8988T (cell line): Measurements from ENCODE around the gene MYO9A.
"Not testable (repeated sequence)": the region's sequence is repeated elsewhere in the genome, so short reads cannot be mapped to it uniquely, and the experiment has no call there.

Experiments used
- DNase-seq: peaks from one replicate; pipeline ENCODE4 v3.0.0; 2011

MYO9A gene

GRCh38 chr15:72086920-72087648 lies 30.9 kb downstream of the MYO9A start:
- DNase-seq, result no peak

- DNase-seq, result no peak
Measured at GRCh38 chr15:72086010-72086697, 31.8 kb downstream of the MYO9A start.

DNA sequence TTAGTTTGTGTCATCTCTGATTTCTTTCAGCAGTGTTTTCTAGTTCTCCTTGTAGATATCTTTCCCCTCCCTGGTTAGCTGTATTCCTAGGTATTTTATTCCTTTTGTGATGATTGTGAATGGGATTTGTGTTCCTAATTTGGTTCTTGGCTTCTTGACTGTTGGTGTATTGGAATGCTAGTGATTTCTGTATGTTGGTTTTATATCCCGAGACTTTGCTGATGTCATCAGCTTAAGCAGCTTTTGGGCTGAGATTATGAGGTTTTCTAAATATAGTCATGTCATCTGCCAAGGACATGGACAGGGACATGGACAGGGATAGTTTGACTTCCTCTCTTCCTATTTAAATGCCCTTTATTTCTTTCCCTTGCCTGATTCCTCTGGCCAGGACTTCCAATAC lies 35.8 kb downstream of the MYO9A start:
- no peak for DNase-seq

GRCh38 chr15:72078887-72079286 lies 39.1 kb downstream of the MYO9A start:
- no peak for DNase-seq

GRCh38 chr15:72077950-72078349 lies 40.0 kb downstream of the MYO9A start:
- no peak for DNase-seq

DNA sequence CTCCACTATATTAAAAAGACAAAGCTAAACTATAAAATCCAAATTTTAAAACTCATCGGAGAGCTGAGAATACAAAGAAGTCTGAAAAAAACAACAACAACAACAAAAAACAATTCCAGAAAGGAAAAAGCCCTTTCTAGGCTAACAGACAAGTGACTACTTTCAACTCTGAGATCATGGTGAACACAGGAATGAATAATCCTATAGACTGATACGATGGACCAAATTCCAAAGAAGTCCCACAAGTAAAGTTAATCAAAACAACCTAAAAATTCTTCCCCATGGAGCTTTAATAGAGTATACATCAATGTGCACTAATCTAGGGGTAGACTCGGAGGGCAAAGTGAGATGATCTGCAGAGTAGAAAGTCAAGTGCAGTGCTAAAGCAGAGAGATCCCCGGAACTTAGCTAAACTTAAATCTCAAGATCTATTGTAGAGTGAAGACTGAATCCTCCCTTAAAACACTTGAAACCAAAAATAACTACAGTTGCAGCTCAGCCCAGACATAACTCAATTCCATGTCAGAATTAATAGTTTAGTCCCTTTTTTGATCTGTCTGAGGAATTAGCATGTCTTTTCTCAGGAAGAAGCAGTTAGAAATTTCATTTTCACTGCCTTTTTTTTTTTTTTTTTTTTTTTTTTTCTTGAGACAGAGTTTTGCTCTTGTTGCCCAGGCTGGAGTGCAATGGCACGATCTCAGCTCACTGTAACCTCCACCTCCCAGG lies 43.5 kb downstream of the MYO9A start:
- DNase-seq, result no peak

GRCh38 chr15:72071448-72071825 lies 46.5 kb downstream of the MYO9A start:
- DNase-seq, result not testable (repeated sequence)

DNA sequence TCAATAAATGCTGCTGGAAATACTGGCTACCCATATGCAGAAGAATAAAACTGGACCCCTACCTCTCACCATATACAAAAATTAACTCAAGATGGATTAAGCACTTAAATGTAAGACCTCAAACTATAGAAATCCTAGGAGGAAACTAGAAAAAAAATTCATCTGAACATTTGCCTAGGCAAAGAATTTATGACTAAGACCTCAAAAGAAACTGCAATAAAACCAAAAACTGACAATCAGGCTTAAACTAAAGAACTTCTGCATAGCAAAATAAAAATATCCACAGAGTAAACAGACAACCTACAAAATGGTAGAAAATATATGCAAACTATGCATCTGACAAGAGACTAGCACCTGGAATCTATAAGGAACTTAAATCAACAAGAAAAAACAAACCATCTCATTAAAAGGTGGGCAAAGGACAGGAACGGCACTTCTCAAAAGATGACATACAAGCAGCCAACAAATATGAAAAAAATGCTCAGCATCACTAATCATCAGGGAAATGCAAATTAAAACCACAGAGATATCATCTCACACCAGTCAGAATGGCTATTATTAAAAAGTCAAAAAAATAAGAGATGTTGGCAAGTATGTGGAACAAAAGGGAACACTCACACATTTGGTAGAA lies 47.0 kb downstream of the MYO9A start:
- DNase-seq, result no peak

- no peak for DNase-seq
Measured at GRCh38 chr15:72068856-72069255, 49.1 kb downstream of the MYO9A start.

DNA sequence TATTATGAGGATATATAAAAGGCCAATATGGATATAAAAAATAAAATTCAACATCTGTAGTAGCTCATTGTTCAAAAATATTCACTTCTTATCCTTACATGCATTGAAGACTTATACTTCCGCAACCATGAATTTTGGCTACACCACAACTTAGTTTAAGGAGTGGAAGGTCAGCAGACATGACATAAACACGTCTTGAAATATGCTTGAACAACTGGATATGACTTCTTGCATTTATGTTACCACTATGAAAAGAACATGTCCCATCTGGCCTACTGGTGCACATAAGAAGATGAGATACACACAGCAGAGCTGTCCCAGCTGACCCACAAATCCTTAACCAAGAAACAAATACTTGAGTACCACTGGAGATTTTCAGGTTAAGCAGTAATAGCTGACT lies 52.1 kb downstream of the MYO9A start:
- DNase-seq, result no peak

- DNase-seq, result no peak
Measured at GRCh38 chr15:72063186-72063585, 54.8 kb downstream of the MYO9A start.

DNA sequence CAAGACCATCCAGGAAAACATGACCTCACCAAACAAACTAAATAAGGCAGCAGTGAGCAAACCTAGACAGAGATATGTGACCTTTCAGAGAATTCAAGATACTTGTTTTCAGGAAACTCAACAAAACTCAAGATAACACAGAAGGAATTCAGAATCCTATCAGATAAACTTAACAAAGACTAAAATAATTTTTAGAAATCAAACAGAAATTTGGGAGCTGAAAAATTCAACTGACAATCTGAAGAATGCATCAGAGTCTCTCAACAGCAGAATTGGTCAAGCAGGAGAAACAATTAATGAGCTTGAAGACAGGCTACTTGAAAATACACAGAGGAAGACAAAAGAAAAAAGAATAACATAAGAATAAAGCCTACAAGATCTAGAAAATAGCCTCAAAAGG lies 55.6 kb downstream of the MYO9A start:
- no peak for DNase-seq

DNA sequence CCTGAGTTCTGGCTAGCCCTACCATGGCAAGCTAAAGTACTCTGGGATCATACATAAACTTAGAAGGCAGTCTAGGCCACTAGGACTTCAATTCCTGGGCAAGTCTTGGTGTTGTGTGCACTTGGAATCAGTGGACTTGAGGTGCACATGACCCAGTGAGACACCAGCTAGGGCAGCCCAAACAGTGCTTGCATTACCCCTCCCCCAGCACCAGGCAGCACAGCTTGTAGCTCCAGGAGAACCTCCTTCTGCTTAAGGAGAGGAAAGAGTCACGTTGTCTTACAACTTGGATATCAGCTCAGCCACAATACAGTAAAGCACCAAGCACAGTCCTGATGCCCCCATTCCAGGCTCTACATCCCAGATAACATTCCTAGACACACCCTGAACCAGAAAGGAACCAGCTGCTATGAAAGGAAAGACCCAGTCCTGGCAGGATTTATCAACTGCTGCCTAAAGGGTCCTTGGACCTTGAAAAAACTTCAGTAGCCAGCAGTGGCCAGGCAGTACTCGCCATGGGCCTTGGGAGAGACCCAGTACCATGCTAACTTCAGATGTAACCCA lies 57.2 kb downstream of the MYO9A start:
- no peak for DNase-seq

- no peak for DNase-seq
Measured at GRCh38 chr15:72058585-72058984, 59.4 kb downstream of the MYO9A start.

DNA sequence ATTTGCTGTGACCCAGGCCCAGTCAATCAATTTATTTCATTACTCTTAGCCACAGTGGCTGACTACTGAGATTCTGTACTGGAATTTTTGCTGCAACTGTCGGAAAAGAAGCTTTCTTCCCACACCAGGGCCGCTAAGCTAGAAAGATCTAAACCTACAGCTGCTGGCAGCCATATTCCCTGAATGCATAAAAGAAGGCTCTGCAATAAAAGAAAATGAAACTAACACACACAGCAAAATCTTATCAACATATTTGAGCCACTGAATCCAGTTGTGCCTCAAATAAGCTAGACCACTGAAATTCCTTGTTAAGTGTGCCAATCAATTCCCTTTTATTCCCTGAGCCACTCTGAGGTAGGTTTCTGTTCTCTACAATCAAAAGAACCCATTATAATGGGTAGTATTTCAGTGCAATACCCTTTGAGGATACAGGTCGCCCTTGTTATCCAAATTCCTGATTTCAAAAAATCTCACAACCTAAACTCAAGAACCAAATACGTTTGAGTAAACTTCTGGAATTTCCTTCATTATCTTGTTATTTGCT lies 60.3 kb downstream of the MYO9A start:
- no peak for DNase-seq

DNA sequence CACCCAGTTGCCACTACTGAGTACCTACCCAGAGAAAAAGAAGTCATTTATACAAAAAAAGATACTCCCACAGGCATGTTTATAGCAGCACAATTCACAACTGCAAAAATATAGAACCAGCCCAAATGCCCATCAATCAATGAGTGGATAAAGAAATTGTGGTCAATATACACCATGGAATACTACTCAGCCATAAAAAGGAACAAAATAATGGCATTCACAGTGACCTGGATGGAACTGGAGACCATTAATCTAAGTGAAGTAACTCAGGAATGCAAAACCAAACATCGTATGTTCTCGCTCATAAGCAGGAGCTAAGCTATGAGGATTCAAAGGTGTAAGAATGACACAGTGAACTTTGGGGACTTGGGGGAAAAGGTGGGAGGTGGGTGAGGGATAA lies 61.7 kb downstream of the MYO9A start:
- DNase-seq, result not testable (repeated sequence)

- not testable (repeated sequence) for DNase-seq
Measured at GRCh38 chr15:72053297-72053696, 64.7 kb downstream of the MYO9A start.

GRCh38 chr15:72050700-72051099 lies 67.2 kb downstream of the MYO9A start:
- no peak for DNase-seq

GRCh38 chr15:72047020-72047419 lies 70.9 kb downstream of the MYO9A start:
- DNase-seq, result no peak

DNA sequence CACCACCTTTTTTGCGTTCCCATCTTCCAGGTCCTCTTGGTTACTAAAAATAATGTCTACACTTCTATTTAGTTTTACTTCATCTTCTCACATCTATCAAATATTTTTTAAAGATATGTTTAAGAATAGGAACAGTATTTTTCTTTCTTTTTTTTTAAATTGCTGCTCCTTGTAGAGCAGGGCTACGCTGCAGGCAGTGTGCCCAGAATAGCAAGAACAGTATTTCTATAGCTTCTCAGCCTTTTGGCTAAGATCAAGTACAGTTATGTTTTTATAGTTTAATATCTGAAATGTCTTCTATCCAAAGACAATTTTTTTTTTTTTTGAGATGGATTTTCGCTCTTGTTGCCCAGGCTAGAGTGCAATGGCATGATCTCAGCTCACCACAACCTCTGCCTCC lies 73.0 kb downstream of the MYO9A start:
- no peak for DNase-seq

- no peak for DNase-seq
Measured at GRCh38 chr15:72042865-72043264, 75.1 kb downstream of the MYO9A start.

- no peak for DNase-seq
Measured at GRCh38 chr15:72042054-72042453, 75.9 kb downstream of the MYO9A start.

GRCh38 chr15:72037321-72037720 lies 80.6 kb downstream of the MYO9A start:
- DNase-seq, result no peak
